ENCODE measurements around the gene SHANK1. TPM values are rescaled to one million over a fixed set of nuclear protein-coding genes. Genes with fewer than 3 reads are reported as not detected.
"Not testable (repeated sequence)": the region's sequence is repeated elsewhere in the genome, so short reads cannot be mapped to it uniquely, and the experiment has no call there.

Gene SHANK1
- total RNA-seq, 1 donor from 2014 or later, result 2.3 TPM

- Mint-ChIP-seq H3K9me3 (peaks cover under 1% of the 10 kb centered on the region), H3K36me3 (no peaks in the 10 kb centered on the region), H3K27me3 (ENCODE audit: insufficient read depth, low read depth) (peaks cover 9% of the 10 kb centered on the region), H3K4me1 (peaks cover 3% of the 10 kb centered on the region), H3K27ac (no peak overlapping the region), H3K4me3 (no peak overlapping the region)
- Histone ChIP-seq H3K9me3 (ENCODE audit: low read depth) (no peaks in the 10 kb centered on the region), H3K27ac (no peak overlapping the region), H3K79me2 (ENCODE audit: low read depth) (no peaks in the 10 kb centered on the region), H3K27me3 (no peaks in the 10 kb centered on the region), H2AFZ (replicated peaks) (no peak overlapping the region), H3K4me1 (no peaks in the 10 kb centered on the region), H3K9ac (no peak overlapping the region), H3K4me2 (no peak overlapping the region), H3K4me3 (no peak overlapping the region), H4K20me1 (ENCODE audit: low read depth) (no peaks in the 10 kb centered on the region), H3F3A (ENCODE audit: low read depth) (no peaks in the 10 kb centered on the region), H3K36me3 (no peaks in the 10 kb centered on the region)
- no peak for DNase-seq (ENCODE audit: low spot score)
- TF ChIP-seq EZH2phosphoT487 (IDR thresholded peaks at IDR 0.05) (no peak), EZH2 (IDR thresholded peaks at IDR 0.05) (no peak)
- TF ChIP-seq, protein P1, sequence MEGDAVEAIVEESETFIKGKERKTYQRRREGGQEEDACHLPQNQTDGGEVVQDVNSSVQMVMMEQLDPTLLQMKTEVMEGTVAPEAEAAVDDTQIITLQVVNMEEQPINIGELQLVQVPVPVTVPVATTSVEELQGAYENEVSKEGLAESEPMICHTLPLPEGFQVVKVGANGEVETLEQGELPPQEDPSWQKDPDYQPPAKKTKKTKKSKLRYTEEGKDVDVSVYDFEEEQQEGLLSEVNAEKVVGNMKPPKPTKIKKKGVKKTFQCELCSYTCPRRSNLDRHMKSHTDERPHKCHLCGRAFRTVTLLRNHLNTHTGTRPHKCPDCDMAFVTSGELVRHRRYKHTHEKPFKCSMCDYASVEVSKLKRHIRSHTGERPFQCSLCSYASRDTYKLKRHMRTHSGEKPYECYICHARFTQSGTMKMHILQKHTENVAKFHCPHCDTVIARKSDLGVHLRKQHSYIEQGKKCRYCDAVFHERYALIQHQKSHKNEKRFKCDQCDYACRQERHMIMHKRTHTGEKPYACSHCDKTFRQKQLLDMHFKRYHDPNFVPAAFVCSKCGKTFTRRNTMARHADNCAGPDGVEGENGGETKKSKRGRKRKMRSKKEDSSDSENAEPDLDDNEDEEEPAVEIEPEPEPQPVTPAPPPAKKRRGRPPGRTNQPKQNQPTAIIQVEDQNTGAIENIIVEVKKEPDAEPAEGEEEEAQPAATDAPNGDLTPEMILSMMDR (IDR thresholded peaks at IDR 0.05), result no peak
These were observed 91.5 kb downstream of the SHANK1 start for GRCh38 chr19:50628146-50628545.

DNA sequence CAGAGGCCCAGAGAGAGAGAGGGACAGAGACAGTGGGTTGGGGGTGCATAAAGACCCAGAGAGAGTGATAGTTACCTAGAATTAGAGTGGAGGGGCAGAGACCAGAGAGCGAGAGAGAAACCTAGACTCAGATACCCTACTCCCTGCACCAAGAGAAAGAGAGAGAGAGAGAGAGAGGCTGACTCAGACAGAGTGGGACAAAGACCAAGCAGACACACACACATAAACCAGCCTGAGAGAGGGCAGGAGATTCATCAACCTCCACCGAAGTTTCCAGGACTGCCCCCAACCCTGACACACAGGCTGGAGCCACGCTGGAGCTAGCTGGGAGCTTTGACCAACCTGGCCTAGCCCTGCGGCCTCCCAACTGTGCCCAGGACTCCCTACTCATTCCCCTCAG is 92.8 kb downstream of the SHANK1 start:
- H3K27ac Mint-ChIP-seq, result peak overlapping the region; percentile 68
- H3F3A ChIP-seq (ENCODE audit: low read depth), result no peaks in the 10 kb centered on the region
- no peaks in the 10 kb centered on the region for H3K79me2 ChIP-seq (ENCODE audit: low read depth)
- no peak overlapping the region for H3K9ac ChIP-seq
- H3K36me3 Mint-ChIP-seq, result no peaks in the 10 kb centered on the region
- TF ChIP-seq EZH2phosphoT487 (IDR thresholded peaks at IDR 0.05) (no peak), EZH2 (IDR thresholded peaks at IDR 0.05) (no peak)
- no peak overlapping the region for H2AFZ ChIP-seq (replicated peaks)
- peaks cover 9% of the 10 kb centered on the region for H3K27me3 Mint-ChIP-seq (ENCODE audit: insufficient read depth, low read depth)
- no peak overlapping the region for H3K4me2 ChIP-seq
- no peaks in the 10 kb centered on the region for H4K20me1 ChIP-seq (ENCODE audit: low read depth)
- H3K4me1 Mint-ChIP-seq, result peaks cover 3% of the 10 kb centered on the region
- H3K4me3 ChIP-seq, result no peak overlapping the region
- H3K27me3 ChIP-seq, result no peaks in the 10 kb centered on the region
- no peaks in the 10 kb centered on the region for H3K36me3 ChIP-seq
- H3K27ac ChIP-seq, result no peak overlapping the region
- DNase-seq (ENCODE audit: low spot score), result no peak
- H3K4me1 ChIP-seq, result no peaks in the 10 kb centered on the region
- no peak overlapping the region for H3K4me3 Mint-ChIP-seq
- H3K9me3 Mint-ChIP-seq, result no peaks in the 10 kb centered on the region
- no peaks in the 10 kb centered on the region for H3K9me3 ChIP-seq (ENCODE audit: low read depth)

DNA sequence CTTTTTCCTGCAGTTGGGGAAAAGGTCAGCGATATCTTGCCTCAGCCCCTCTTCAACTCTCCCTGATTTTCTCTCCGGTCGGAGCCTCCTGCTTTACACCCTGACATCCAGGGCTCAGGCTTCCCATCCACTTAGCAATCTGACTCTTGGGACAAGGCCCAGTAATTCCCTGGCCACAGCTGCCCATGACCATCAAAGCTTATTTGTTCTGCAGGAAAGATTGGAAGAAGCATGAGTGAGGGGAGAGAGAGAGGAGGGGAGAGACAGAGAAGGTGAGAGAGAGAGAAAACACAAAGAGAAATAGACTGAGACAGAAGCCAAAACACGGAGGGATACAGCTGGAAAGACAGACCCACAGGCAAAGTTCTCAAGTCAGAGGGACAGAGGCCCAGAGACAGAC is 93.6 kb downstream of the SHANK1 start:
- Histone ChIP-seq H3K4me3 (no peak overlapping the region), H4K20me1 (ENCODE audit: low read depth) (no peaks in the 10 kb centered on the region), H3K4me1 (no peaks in the 10 kb centered on the region), H3K9ac (no peak overlapping the region), H3K27me3 (no peaks in the 10 kb centered on the region), H3K36me3 (no peaks in the 10 kb centered on the region), H2AFZ (replicated peaks) (no peak overlapping the region), H3F3A (ENCODE audit: low read depth) (no peaks in the 10 kb centered on the region), H3K27ac (no peak overlapping the region), H3K4me2 (no peak overlapping the region), H3K79me2 (ENCODE audit: low read depth) (no peaks in the 10 kb centered on the region), H3K9me3 (ENCODE audit: low read depth) (no peaks in the 10 kb centered on the region)
- Mint-ChIP-seq H3K9me3 (no peaks in the 10 kb centered on the region), H3K4me1 (peaks cover 3% of the 10 kb centered on the region), H3K27ac (no peak overlapping the region), H3K4me3 (no peak overlapping the region), H3K36me3 (no peaks in the 10 kb centered on the region), H3K27me3 (ENCODE audit: insufficient read depth, low read depth) (peaks cover 6% of the 10 kb centered on the region)
- TF ChIP-seq, protein P1 (IDR thresholded peaks at IDR 0.05), result no peak
- TF ChIP-seq EZH2 (IDR thresholded peaks at IDR 0.05) (no peak), EZH2phosphoT487 (IDR thresholded peaks at IDR 0.05) (no peak)
- no peak for DNase-seq (ENCODE audit: low spot score)

DNA sequence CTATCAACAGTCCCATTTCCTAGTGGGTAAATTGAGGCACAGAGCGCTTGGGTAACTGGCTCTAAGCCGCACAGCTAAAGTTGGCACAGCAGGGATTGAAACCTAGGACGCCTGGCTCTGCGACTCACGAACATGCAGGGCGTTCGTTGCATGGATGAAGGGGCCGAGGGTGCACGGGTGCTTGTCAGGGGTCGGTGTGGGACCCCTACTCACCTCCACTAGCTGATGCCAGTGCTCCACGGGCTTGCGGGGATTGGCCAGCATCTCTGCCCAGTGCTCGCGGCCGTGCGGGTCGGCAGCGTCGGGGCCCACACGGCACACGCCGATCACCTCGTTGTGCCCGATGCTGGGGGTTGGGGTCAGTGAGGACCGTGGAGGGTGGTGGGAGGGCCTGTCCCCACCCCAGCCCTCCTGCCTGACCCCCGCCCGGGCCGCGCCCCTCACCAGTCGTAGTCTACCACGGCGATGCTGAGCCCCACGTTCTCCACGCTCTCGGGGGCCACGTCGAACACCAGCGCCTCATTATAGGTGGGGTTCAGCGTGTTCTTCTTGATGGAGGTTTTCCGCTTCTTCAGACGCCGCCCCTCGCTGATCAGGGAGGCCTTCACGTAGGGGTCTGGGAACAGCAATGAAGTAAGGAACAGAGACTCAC is 94.5 kb downstream of the SHANK1 start:
- Histone ChIP-seq H3K27me3 (no peaks in the 10 kb centered on the region), H2AFZ (replicated peaks) (no peak overlapping the region), H3K4me1 (no peaks in the 10 kb centered on the region), H3K27ac (no peak overlapping the region), H4K20me1 (ENCODE audit: low read depth) (no peaks in the 10 kb centered on the region), H3K4me2 (no peak overlapping the region), H3K79me2 (ENCODE audit: low read depth) (no peaks in the 10 kb centered on the region), H3K36me3 (no peaks in the 10 kb centered on the region), H3K9ac (no peak overlapping the region), H3K4me3 (no peak overlapping the region), H3F3A (ENCODE audit: low read depth) (no peaks in the 10 kb centered on the region), H3K9me3 (ENCODE audit: low read depth) (no peaks in the 10 kb centered on the region)
- TF ChIP-seq EZH2phosphoT487 (IDR thresholded peaks at IDR 0.05), result no peak
- TF ChIP-seq, protein P1 (IDR thresholded peaks at IDR 0.05), result no peak
- no peak for TF ChIP-seq EZH2 (IDR thresholded peaks at IDR 0.05)
- Mint-ChIP-seq H3K27ac (peak overlapping the region; percentile 51), H3K4me3 (no peak overlapping the region), H3K36me3 (no peaks in the 10 kb centered on the region), H3K4me1 (no peaks in the 10 kb centered on the region), H3K27me3 (ENCODE audit: insufficient read depth, low read depth) (peaks cover 5% of the 10 kb centered on the region), H3K9me3 (no peaks in the 10 kb centered on the region)
- DNase-seq (ENCODE audit: low spot score), result no peak

DNA sequence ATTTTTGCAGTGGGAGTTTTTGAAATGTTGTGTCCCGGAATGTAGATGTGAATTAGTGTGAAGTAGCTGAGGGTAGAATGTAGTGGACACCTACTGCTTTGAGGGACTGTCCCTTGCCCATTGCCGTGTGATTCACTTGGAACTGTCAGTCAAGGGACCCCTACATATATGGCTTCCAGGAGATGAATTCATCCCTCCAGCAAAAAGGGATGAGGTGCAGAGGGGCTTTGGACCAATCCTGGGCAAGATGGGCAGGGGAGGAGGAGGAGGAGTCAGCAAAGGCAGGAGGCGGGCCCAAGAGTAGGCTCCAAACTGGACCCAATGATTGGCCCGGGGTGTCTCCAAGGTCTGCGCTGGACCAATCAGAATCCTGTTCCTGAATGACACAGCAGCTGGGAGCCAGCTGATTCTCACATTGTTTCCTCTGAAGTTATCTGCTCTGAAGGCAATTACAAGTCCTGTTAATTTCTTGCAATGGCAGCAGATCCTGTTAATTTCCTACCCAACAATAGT is 99.2 kb downstream of the SHANK1 start:
- H3K36me3 ChIP-seq; H2AFZ ChIP-seq (replicated peaks); DNase-seq (ENCODE audit: low spot score); H3K27ac ChIP-seq; H3K9ac ChIP-seq; H3K79me2 ChIP-seq (ENCODE audit: low read depth); H3K4me3 ChIP-seq; H3F3A ChIP-seq (ENCODE audit: low read depth); H3K4me1 Mint-ChIP-seq; H3K27me3 Mint-ChIP-seq (ENCODE audit: insufficient read depth, low read depth); H3K4me2 ChIP-seq; H3K36me3 Mint-ChIP-seq; H3K27ac Mint-ChIP-seq; H4K20me1 ChIP-seq (ENCODE audit: low read depth); H3K27me3 ChIP-seq; H3K4me3 Mint-ChIP-seq; H3K4me1 ChIP-seq; H3K9me3 ChIP-seq (ENCODE audit: low read depth); H3K9me3 Mint-ChIP-seq: not testable (repeated sequence)
